Mammary epithelial cell (primary cell): ENCODE data around the gene EFNA5.

Experiments used
- CTCF ChIP-seq, 2 donors: IDR thresholded peaks in 1 of 2; conservative IDR thresholded peaks in 1 of 2; 2 replicates each; pipeline ENCODE4 v1.5.1; 2011 to 2012; ENCODE audit warnings: inconsistent platforms in 2 of 2, low read length in 2 of 2, mild to moderate bottlenecking in 2 of 2, control low read depth in 1 of 2, low read depth in 1 of 2; ENCODE audit not compliant: insufficient read depth in 1 of 2; ENCODE audit errors: extremely low read depth in 1 of 2
- EZH2 ChIP-seq: IDR thresholded peaks from 2 replicates; pipeline ENCODE4 v1.6.1; 2012; ENCODE audit warnings: low read length, inconsistent platforms, borderline replicate concordance

- TF ChIP-seq CTCF (conservative IDR thresholded peaks at IDR 0.05 in 1 of 2, IDR thresholded peaks at IDR 0.05 in 1 of 2; ENCODE audit: extremely low read depth in 1 of 2, insufficient read depth in 1 of 2, low read depth in 1 of 2, low read length in 2 of 2) (no peak), EZH2 (no peak)
Observed at GRCh38 chr5:107544967-107545366, 125.8 kb downstream of the EFNA5 start.
